GM23338 (cell line): ENCODE data around the gene IRF5. TPM values are rescaled to one million over a fixed set of nuclear protein-coding genes. Genes with fewer than 3 reads are reported as not detected.

Experiments
- ATAC-seq: fragments of 200-7000 bp; cut with Tn5 transposase; 3 replicates; pipeline ENCODE4 v1.9.1; 2020
- DNase-seq: peaks from one replicate; pipeline ENCODE4 v3.0.0-alpha.2; 2015; ENCODE audit warnings: low spot score
- H2AFZ ChIP-seq: fragments of 200-600 bp; sonication (generic); 2 replicates; pipeline ENCODE4 v1.8.0; 2016; ENCODE audit warnings: antibody characterized with exemption, mild to moderate bottlenecking, moderate library complexity
- H3F3A ChIP-seq: fragments of 200-600 bp; sonication (generic); replicated peaks from 2 replicates; pipeline ENCODE4 v1.8.0; 2017; ENCODE audit warnings: antibody characterized with exemption, mixed run types, low read depth
- H3K27ac ChIP-seq: fragments of 200-600 bp; sonication (generic); 2 replicates; pipeline ENCODE4 v1.6.1; 2016; ENCODE audit warnings: low read depth
- H3K27me3 ChIP-seq: fragments of 200-600 bp; sonication (generic); 2 replicates; pipeline ENCODE4 v1.8.0; 2016; ENCODE audit warnings: mild to moderate bottlenecking, mixed run types, moderate library complexity; ENCODE audit not compliant: insufficient read depth
- H3K36me3 ChIP-seq: fragments of 200-600 bp; sonication (generic); 2 replicates; pipeline ENCODE4 v1.8.0; 2016; ENCODE audit warnings: mild to moderate bottlenecking; ENCODE audit not compliant: insufficient read depth
- H3K4me1 ChIP-seq: fragments of 200-600 bp; sonication (generic); 2 replicates; pipeline ENCODE4 v1.8.0; 2016; ENCODE audit warnings: mild to moderate bottlenecking, moderate library complexity; ENCODE audit not compliant: insufficient read depth
- H3K4me2 ChIP-seq: fragments of 200-600 bp; sonication (generic); 2 replicates; pipeline ENCODE4 v1.7.1; 2017; ENCODE audit warnings: mixed run types
- H3K4me3 ChIP-seq: fragments of 200-600 bp; sonication (generic); 2 replicates; pipeline ENCODE4 v1.6.1; 2016; ENCODE audit warnings: mixed run types
- H3K79me2 ChIP-seq: fragments of 200-600 bp; sonication (generic); replicated peaks from 2 replicates; pipeline ENCODE4 v1.8.0; 2017; ENCODE audit warnings: mild to moderate bottlenecking; ENCODE audit not compliant: insufficient read depth
- H3K9me2 ChIP-seq: fragments of 200-600 bp; sonication (generic); 2 replicates; pipeline ENCODE4 v1.8.0; 2017; ENCODE audit not compliant: insufficient read depth
- H4K20me1 ChIP-seq: fragments of 200-600 bp; sonication (generic); replicated peaks from 2 replicates; pipeline ENCODE4 v1.8.0; 2017; ENCODE audit warnings: mild to moderate bottlenecking; ENCODE audit not compliant: insufficient read depth
- H3K27ac Mint-ChIP-seq: 2 replicates; pipeline ENCODE4 v1.8.0; 2020; ENCODE audit warnings: inconsistent platforms, mild to moderate bottlenecking, moderate library complexity, mixed read lengths
- H3K27me3 Mint-ChIP-seq: 3 replicates; pipeline ENCODE4 v1.8.0; 2022; ENCODE audit warnings: low read depth, mild to moderate bottlenecking, moderate library complexity, mixed read lengths, inconsistent platforms; ENCODE audit not compliant: insufficient read depth, poor library complexity
- H3K36me3 Mint-ChIP-seq: 3 replicates; pipeline ENCODE4 v1.8.0; 2021; ENCODE audit warnings: low read depth, mild to moderate bottlenecking, inconsistent platforms, moderate library complexity, mixed read lengths
- H3K4me1 Mint-ChIP-seq: 3 replicates; pipeline ENCODE4 v1.8.0; 2020; ENCODE audit warnings: mild to moderate bottlenecking, inconsistent platforms, mixed read lengths
- H3K4me3 Mint-ChIP-seq: 3 replicates; pipeline ENCODE4 v1.8.0; 2021; ENCODE audit warnings: moderate library complexity, mild to moderate bottlenecking, inconsistent platforms, mixed read lengths
- H3K9me3 Mint-ChIP-seq: 3 replicates; pipeline ENCODE4 v1.8.0; 2020; ENCODE audit warnings: moderate library complexity, mild to moderate bottlenecking, inconsistent platforms, mixed read lengths
- CREB1 ChIP-seq: fragments of 250-450 bp; sonication (Bioruptor Pico); IDR thresholded peaks from 2 replicates; pipeline ENCODE4 v1.5.0; 2020; ENCODE audit warnings: low read depth, mild to moderate bottlenecking, moderate library complexity
- EZH2 ChIP-seq: fragments of 200-600 bp; sonication (generic); IDR thresholded peaks from one replicate; pipeline ENCODE4 v1.8.0; 2017; ENCODE audit warnings: antibody characterized with exemption, mild to moderate bottlenecking, low read depth; ENCODE audit not compliant: unreplicated experiment
- EZH2phosphoT487 ChIP-seq: fragments of 200-600 bp; sonication (generic); IDR thresholded peaks from one replicate; pipeline ENCODE4 v1.8.1; 2018; ENCODE audit warnings: antibody characterized with exemption; ENCODE audit not compliant: unreplicated experiment
- JUNB ChIP-seq: IDR thresholded peaks from one replicate; pipeline ENCODE4 v1.6.1; 2016; ENCODE audit warnings: antibody characterized with exemption; ENCODE audit not compliant: unreplicated experiment
- NANOG ChIP-seq: IDR thresholded peaks from 2 replicates; pipeline ENCODE4 v1.6.1; 2016; ENCODE audit warnings: antibody characterized with exemption, borderline replicate concordance
- POLR2AphosphoS5 ChIP-seq: IDR thresholded peaks from 2 replicates; pipeline ENCODE4 v1.6.1; 2016; ENCODE audit warnings: antibody characterized with exemption, low read depth
- STAT1 ChIP-seq: IDR thresholded peaks from one replicate; pipeline ENCODE4 v1.6.1; 2016; ENCODE audit warnings: antibody characterized with exemption; ENCODE audit not compliant: unreplicated experiment
- ZNF114 ChIP-seq: fragments of 250-450 bp; sonication (Bioruptor Pico); IDR thresholded peaks from 2 replicates; pipeline ENCODE4 v1.5.0; 2020; ENCODE audit warnings: mild to moderate bottlenecking, moderate library complexity
- ZNF331 ChIP-seq: fragments of 250-450 bp; sonication (Bioruptor Pico); IDR thresholded peaks from 2 replicates; pipeline ENCODE4 v1.5.0; 2020; ENCODE audit warnings: low read depth, mild to moderate bottlenecking, moderate library complexity
- ZNF462 ChIP-seq: fragments of 250-450 bp; sonication (Bioruptor Pico); IDR thresholded peaks from 2 replicates; pipeline ENCODE4 v1.5.0; 2020; ENCODE audit warnings: mild to moderate bottlenecking, moderate library complexity
- polyA plus RNA-seq: library from polyadenylated mRNA; unstranded; fragments of >200 nt; fragmentation: Nextera tagmentation; extraction: Ambion mirVana; gene quantifications from 2 replicates; pipeline ENCODE4 v1.2.1, GENCODE V29; 2016
- total RNA-seq: library from RNA; depleted of rRNA; stranded (reverse); fragments of >200 nt; shearing (Covaris generic); gene quantifications from 2 replicates; pipeline ENCODE4 v1.2.3, GENCODE V29; 2014
- TF ChIP-seq, protein P1 (sequence below): IDR thresholded peaks from one replicate; pipeline ENCODE4 v1.6.1; 2018; ENCODE audit warnings: antibody characterized with exemption; ENCODE audit not compliant: unreplicated experiment
- TF ChIP-seq, protein P2 (sequence below), 2 experiments: fragments of 200-600 bp in 1 of 2; sonication (generic) in 1 of 2; conservative IDR thresholded peaks; 2 replicates each; pipeline versions ENCODE4 v1.5.1 to v1.6.1; 2016 to 2017; ENCODE audit warnings: antibody characterized with exemption in 2 of 2, low read depth in 2 of 2, mild to moderate bottlenecking in 2 of 2, moderate library complexity in 1 of 2
- TF ChIP-seq, protein P3 (sequence below): IDR thresholded peaks from 2 replicates; pipeline ENCODE4 v1.6.1; 2016; ENCODE audit warnings: antibody characterized with exemption

The IRF5 gene
- total and polyA plus RNA-seq, 2 experiments from 2014 or later = 0.37 to 3.7 TPM

GRCh38 chr7:128934361-128935341, 3.1 kb upstream of the IRF5 start:
- Mint-ChIP-seq H3K27me3 (peaks cover 43% of the 10 kb centered on the region), H3K9me3 (no peaks in the 10 kb centered on the region), H3K27ac (no peak overlapping the region), H3K4me3 (no peak overlapping the region), H3K36me3 (no peaks in the 10 kb centered on the region; the same call in 2 of the 3 replicates), H3K4me1 (peaks cover 6% of the 10 kb centered on the region)
- no peak overlapping the region for H2AFZ ChIP-seq
- TF ChIP-seq STAT1 = no peak
- TF ChIP-seq POLR2AphosphoS5 = no peak
- TF ChIP-seq, protein P1, sequence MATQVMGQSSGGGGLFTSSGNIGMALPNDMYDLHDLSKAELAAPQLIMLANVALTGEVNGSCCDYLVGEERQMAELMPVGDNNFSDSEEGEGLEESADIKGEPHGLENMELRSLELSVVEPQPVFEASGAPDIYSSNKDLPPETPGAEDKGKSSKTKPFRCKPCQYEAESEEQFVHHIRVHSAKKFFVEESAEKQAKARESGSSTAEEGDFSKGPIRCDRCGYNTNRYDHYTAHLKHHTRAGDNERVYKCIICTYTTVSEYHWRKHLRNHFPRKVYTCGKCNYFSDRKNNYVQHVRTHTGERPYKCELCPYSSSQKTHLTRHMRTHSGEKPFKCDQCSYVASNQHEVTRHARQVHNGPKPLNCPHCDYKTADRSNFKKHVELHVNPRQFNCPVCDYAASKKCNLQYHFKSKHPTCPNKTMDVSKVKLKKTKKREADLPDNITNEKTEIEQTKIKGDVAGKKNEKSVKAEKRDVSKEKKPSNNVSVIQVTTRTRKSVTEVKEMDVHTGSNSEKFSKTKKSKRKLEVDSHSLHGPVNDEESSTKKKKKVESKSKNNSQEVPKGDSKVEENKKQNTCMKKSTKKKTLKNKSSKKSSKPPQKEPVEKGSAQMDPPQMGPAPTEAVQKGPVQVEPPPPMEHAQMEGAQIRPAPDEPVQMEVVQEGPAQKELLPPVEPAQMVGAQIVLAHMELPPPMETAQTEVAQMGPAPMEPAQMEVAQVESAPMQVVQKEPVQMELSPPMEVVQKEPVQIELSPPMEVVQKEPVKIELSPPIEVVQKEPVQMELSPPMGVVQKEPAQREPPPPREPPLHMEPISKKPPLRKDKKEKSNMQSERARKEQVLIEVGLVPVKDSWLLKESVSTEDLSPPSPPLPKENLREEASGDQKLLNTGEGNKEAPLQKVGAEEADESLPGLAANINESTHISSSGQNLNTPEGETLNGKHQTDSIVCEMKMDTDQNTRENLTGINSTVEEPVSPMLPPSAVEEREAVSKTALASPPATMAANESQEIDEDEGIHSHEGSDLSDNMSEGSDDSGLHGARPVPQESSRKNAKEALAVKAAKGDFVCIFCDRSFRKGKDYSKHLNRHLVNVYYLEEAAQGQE = no peak
- TF ChIP-seq CREB1 (CRISPR knock-in tag) = no peak
- TF ChIP-seq JUNB = no peak
- TF ChIP-seq ZNF331 (CRISPR knock-in tag) = no peak
- TF ChIP-seq, protein P2, sequence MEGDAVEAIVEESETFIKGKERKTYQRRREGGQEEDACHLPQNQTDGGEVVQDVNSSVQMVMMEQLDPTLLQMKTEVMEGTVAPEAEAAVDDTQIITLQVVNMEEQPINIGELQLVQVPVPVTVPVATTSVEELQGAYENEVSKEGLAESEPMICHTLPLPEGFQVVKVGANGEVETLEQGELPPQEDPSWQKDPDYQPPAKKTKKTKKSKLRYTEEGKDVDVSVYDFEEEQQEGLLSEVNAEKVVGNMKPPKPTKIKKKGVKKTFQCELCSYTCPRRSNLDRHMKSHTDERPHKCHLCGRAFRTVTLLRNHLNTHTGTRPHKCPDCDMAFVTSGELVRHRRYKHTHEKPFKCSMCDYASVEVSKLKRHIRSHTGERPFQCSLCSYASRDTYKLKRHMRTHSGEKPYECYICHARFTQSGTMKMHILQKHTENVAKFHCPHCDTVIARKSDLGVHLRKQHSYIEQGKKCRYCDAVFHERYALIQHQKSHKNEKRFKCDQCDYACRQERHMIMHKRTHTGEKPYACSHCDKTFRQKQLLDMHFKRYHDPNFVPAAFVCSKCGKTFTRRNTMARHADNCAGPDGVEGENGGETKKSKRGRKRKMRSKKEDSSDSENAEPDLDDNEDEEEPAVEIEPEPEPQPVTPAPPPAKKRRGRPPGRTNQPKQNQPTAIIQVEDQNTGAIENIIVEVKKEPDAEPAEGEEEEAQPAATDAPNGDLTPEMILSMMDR (conservative IDR thresholded peaks at IDR 0.05; ENCODE audit: low read depth in 2 of 2) = no peak
- TF ChIP-seq NANOG = no peak
- TF ChIP-seq EZH2phosphoT487 = no peak
- no peak for TF ChIP-seq EZH2
- TF ChIP-seq ZNF462 = no peak
- TF ChIP-seq, protein P3, sequence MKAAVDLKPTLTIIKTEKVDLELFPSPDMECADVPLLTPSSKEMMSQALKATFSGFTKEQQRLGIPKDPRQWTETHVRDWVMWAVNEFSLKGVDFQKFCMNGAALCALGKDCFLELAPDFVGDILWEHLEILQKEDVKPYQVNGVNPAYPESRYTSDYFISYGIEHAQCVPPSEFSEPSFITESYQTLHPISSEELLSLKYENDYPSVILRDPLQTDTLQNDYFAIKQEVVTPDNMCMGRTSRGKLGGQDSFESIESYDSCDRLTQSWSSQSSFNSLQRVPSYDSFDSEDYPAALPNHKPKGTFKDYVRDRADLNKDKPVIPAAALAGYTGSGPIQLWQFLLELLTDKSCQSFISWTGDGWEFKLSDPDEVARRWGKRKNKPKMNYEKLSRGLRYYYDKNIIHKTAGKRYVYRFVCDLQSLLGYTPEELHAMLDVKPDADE = no peak
- no peak for TF ChIP-seq ZNF114 (CRISPR knock-in tag)
- DNase-seq (no peak), ATAC-seq (no peak)
- peaks cover 4% of the 10 kb centered on the region; the same call in 1 of the 2 replicates for H4K20me1 ChIP-seq
- 0 out of 2 replicates have a peak, but pooled peaks cover 5% of the 10 kb centered on the region for H3F3A ChIP-seq
- no peak overlapping the region for H3K27ac ChIP-seq
- H3K4me1 ChIP-seq = no peaks in the 10 kb centered on the region
- no peak overlapping the region for H3K4me2 ChIP-seq
- H3K79me2 ChIP-seq = no peaks in the 10 kb centered on the region
- H3K36me3 ChIP-seq = no peaks in the 10 kb centered on the region
- no peaks in the 10 kb centered on the region for H3K9me2 ChIP-seq
- H3K27me3 ChIP-seq = peaks cover 47% of the 10 kb centered on the region
- H3K4me3 ChIP-seq = no peak overlapping the region
